Measurements from ENCODE around the gene KLK15. TPM values are rescaled to one million over a fixed set of nuclear protein-coding genes. Genes with fewer than 3 reads are reported as not detected.

Gene KLK15
- total and polyA plus RNA-seq, 2 of the 4 experiments (the other 2 are of a cell fraction): not detected

GRCh38 chr19:50779504-50780457 lies 53.6 kb downstream of the KLK15 start:
- CTCF ChIA-PET: no interaction called here
- Histone ChIP-seq H3K18ac (ENCODE audit: low read depth, low read length) (no peak overlapping the region), H3K23ac (ENCODE audit: low read depth, low read length) (no peak overlapping the region), H3K9me1 (ENCODE audit: insufficient read depth, low read length) (no peaks in the 10 kb centered on the region), H3K4me3 (ENCODE audit: insufficient read depth, low read depth, low read length) (no peak overlapping the region), H4K91ac (ENCODE audit: insufficient read depth, low read depth, low read length) (no peak overlapping the region), H3K4me2 (ENCODE audit: low read depth, low read length) (no peak overlapping the region), H3K79me1 (ENCODE audit: low read depth in 1 of 2, low read length in 2 of 2) (no peaks in the 10 kb centered on the region), H3K27me3 (ENCODE audit: control insufficient read depth, insufficient read depth, low read length) (peaks cover 32% of the 10 kb centered on the region), H2AFZ (replicated peaks; ENCODE audit: low read length, poor library complexity) (no peak overlapping the region), H2BK5ac (ENCODE audit: low read depth, low read length, poor library complexity, severe bottlenecking) (no peak overlapping the region), H2BK15ac (ENCODE audit: low read depth, low read length) (no peak overlapping the region), H3K56ac (ENCODE audit: extremely low read depth, insufficient read depth, low read length) (no peak overlapping the region), H3K9ac (ENCODE audit: low read depth, low read length) (no peak overlapping the region), H3K27ac (ENCODE audit: insufficient read depth, low read length) (no peak overlapping the region), H2BK120ac (ENCODE audit: low read depth, low read length) (no peak overlapping the region), H4K20me1 (ENCODE audit: insufficient read depth, low read length) (no peaks in the 10 kb centered on the region), H2AK5ac (ENCODE audit: low read depth, low read length) (no peak overlapping the region), H4K8ac (ENCODE audit: low read depth in 2 of 2, low read length in 2 of 2) (no peak overlapping the region), H3K4ac (ENCODE audit: low read depth, low read length) (no peak overlapping the region), H2AK9ac (replicated peaks; ENCODE audit: low read depth, low read length, poor library complexity) (no peak overlapping the region), H4K5ac (ENCODE audit: low read depth, low read length) (no peak overlapping the region), H3K9me3 (ENCODE audit: control insufficient read depth, insufficient read depth, low read length) (no peaks in the 10 kb centered on the region), H3K36me3 (ENCODE audit: control insufficient read depth, insufficient read depth, low read length) (no peaks in the 10 kb centered on the region), H2BK20ac (ENCODE audit: low read depth, low read length) (no peak overlapping the region), H3K4me1 (ENCODE audit: control insufficient read depth, insufficient read depth, low read length) (no peaks in the 10 kb centered on the region), H3K14ac (replicated peaks; ENCODE audit: low read depth, low read length) (no peak overlapping the region)
- DNase-seq (no peak), ATAC-seq (ENCODE audit: low read depth) (no peak)
- no TSS peak for BruUV-seq (replicated peaks)
- POLR2A ChIA-PET (ENCODE audit: unreplicated experiment): no interaction called here
- dilution Hi-C loops (cut with HindIII; ENCODE audit: low sequenced_read_pairs, unreplicated experiment) (no loop called here), in situ Hi-C loops (cut with MboI; ENCODE audit: low sequenced_read_pairs) (loop anchor here (5.0 to 10.0 kb wide), 3 partner anchors 72 to 425 kb away; no protein-coding TSS in a partner anchor), intact Hi-C loops (cut with micrococcal nuclease) (no loop called here)
- WGBS, 2 experiments (ENCODE audit: extremely low coverage in 2 of 2, insufficient read length in 1 of 2): 59% methylated on average over 5 of the region's 25 CpGs; no CpG with 5 or more reads in 1 of the 2 experiments
- TF ChIP-seq CHD1 (IDR thresholded peaks at IDR 0.05; ENCODE audit: low read depth, low read length) (no peak), SMC3 (IDR thresholded peaks at IDR 0.05; ENCODE audit: low read depth, low read length) (no peak), RAD21 (IDR thresholded peaks at IDR 0.05; ENCODE audit: low read length) (no peak), MAFK (IDR thresholded peaks at IDR 0.05; ENCODE audit: low read depth, low read length) (no peak), CEBPB (IDR thresholded peaks at IDR 0.05; ENCODE audit: low read depth, low read length) (no peak), NFE2L2 (IDR thresholded peaks at IDR 0.05; ENCODE audit: low read depth, low read length) (no peak), BHLHE40 (IDR thresholded peaks at IDR 0.05; ENCODE audit: low read depth, low read length) (no peak), USF2 (IDR thresholded peaks at IDR 0.05; ENCODE audit: low read depth, low read length) (no peak), POLR2A (IDR thresholded peaks at IDR 0.05; ENCODE audit: low read depth, low read length) (no peak), FOS (IDR thresholded peaks at IDR 0.05; ENCODE audit: low read depth, low read length) (no peak), RCOR1 (IDR thresholded peaks at IDR 0.05; ENCODE audit: insufficient replicate concordance, low read length) (no peak), MAZ (IDR thresholded peaks at IDR 0.05; ENCODE audit: borderline replicate concordance, low read depth, low read length) (no peak), RFX5 (IDR thresholded peaks at IDR 0.05; ENCODE audit: low read depth, low read length) (no peak)
- TF ChIP-seq, protein P1, sequence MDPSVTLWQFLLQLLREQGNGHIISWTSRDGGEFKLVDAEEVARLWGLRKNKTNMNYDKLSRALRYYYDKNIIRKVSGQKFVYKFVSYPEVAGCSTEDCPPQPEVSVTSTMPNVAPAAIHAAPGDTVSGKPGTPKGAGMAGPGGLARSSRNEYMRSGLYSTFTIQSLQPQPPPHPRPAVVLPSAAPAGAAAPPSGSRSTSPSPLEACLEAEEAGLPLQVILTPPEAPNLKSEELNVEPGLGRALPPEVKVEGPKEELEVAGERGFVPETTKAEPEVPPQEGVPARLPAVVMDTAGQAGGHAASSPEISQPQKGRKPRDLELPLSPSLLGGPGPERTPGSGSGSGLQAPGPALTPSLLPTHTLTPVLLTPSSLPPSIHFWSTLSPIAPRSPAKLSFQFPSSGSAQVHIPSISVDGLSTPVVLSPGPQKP (IDR thresholded peaks at IDR 0.05; ENCODE audit: borderline replicate concordance, low read depth, low read length): no peak
- TF ChIP-seq, protein P2, sequence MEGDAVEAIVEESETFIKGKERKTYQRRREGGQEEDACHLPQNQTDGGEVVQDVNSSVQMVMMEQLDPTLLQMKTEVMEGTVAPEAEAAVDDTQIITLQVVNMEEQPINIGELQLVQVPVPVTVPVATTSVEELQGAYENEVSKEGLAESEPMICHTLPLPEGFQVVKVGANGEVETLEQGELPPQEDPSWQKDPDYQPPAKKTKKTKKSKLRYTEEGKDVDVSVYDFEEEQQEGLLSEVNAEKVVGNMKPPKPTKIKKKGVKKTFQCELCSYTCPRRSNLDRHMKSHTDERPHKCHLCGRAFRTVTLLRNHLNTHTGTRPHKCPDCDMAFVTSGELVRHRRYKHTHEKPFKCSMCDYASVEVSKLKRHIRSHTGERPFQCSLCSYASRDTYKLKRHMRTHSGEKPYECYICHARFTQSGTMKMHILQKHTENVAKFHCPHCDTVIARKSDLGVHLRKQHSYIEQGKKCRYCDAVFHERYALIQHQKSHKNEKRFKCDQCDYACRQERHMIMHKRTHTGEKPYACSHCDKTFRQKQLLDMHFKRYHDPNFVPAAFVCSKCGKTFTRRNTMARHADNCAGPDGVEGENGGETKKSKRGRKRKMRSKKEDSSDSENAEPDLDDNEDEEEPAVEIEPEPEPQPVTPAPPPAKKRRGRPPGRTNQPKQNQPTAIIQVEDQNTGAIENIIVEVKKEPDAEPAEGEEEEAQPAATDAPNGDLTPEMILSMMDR (conservative IDR thresholded peaks at IDR 0.05; ENCODE audit: low read depth, low read length): no peak

Data from IMR-90 (cell line).